MCF 10A (cell line): ENCODE data around the gene ZBTB32. TPM values are rescaled to one million over a fixed set of nuclear protein-coding genes. Genes with fewer than 3 reads are reported as not detected.

Source experiments
- BruUV-seq: library from RNA; stranded (reverse); fragments of 400-500 nt; replicated peaks from 2 replicates; lab custom pipeline; 2021; lab: Mats Ljungman, UMichigan
- CTCF ChIA-PET: fragments of 300-600 bp; sonication (Branson Sonifier 250); formaldehyde crosslinking; extraction: SDS; loops from one replicate; lab custom pipeline; 2021; ENCODE audit warnings: antibody characterized with exemption, inconsistent platforms; lab: Yijun Ruan, JAX
- POLR2A ChIA-PET: fragments of 300-600, 350-650 bp; sonication (Branson Sonifier 250); formaldehyde crosslinking; extraction: SDS; loops from one replicate; lab custom pipeline; 2020; ENCODE audit warnings: antibody characterized with exemption, inconsistent platforms; lab: Yijun Ruan, JAX
- DNase-seq: peaks from one replicate; pipeline ENCODE4 v3.0.0-alpha.2; 2018; ENCODE audit not compliant: unreplicated experiment
- H3K27ac Mint-ChIP-seq: one replicate; pipeline ENCODE4 v1.8.0; 2022; ENCODE audit warnings: mild to moderate bottlenecking, low read depth, mixed read lengths; ENCODE audit not compliant: unreplicated experiment
- H3K27me3 Mint-ChIP-seq: one replicate; pipeline ENCODE4 v1.8.0; 2022; ENCODE audit warnings: mixed read lengths; ENCODE audit not compliant: insufficient read depth, unreplicated experiment
- H3K36me3 Mint-ChIP-seq: one replicate; pipeline ENCODE4 v1.8.0; 2022; ENCODE audit warnings: mild to moderate bottlenecking, moderate library complexity, mixed read lengths; ENCODE audit not compliant: insufficient read depth, unreplicated experiment
- H3K4me1 Mint-ChIP-seq: one replicate; pipeline ENCODE4 v1.8.0; 2022; ENCODE audit warnings: mixed read lengths; ENCODE audit not compliant: insufficient read depth, unreplicated experiment
- H3K4me3 Mint-ChIP-seq: one replicate; pipeline ENCODE4 v1.8.0; 2022; ENCODE audit warnings: mild to moderate bottlenecking, moderate library complexity, mixed read lengths; ENCODE audit not compliant: unreplicated experiment
- H3K9me3 Mint-ChIP-seq: one replicate; pipeline ENCODE4 v1.8.0; 2022; ENCODE audit warnings: mixed read lengths; ENCODE audit not compliant: unreplicated experiment
- intact Hi-C: fragments of 100-400 bp; cut with micrococcal nuclease; formaldehyde crosslinking; loops from 2 replicates; pipeline ENCODE4 v1.14.1; 2022
- total RNA-seq: library from RNA; stranded (reverse); gene quantifications from 2 replicates; pipeline ENCODE4 v1.2.3, GENCODE V29; 2022
- TF ChIP-seq, protein P1 (sequence below): fragments of 200-600 bp; IDR thresholded peaks from one replicate; pipeline ENCODE4 v1.8.0; 2022; ENCODE audit warnings: antibody characterized with exemption, mild to moderate bottlenecking; ENCODE audit not compliant: unreplicated experiment

The ZBTB32 gene
- total RNA-seq, 1 experiment from 2014 or later, result not detected

DNA sequence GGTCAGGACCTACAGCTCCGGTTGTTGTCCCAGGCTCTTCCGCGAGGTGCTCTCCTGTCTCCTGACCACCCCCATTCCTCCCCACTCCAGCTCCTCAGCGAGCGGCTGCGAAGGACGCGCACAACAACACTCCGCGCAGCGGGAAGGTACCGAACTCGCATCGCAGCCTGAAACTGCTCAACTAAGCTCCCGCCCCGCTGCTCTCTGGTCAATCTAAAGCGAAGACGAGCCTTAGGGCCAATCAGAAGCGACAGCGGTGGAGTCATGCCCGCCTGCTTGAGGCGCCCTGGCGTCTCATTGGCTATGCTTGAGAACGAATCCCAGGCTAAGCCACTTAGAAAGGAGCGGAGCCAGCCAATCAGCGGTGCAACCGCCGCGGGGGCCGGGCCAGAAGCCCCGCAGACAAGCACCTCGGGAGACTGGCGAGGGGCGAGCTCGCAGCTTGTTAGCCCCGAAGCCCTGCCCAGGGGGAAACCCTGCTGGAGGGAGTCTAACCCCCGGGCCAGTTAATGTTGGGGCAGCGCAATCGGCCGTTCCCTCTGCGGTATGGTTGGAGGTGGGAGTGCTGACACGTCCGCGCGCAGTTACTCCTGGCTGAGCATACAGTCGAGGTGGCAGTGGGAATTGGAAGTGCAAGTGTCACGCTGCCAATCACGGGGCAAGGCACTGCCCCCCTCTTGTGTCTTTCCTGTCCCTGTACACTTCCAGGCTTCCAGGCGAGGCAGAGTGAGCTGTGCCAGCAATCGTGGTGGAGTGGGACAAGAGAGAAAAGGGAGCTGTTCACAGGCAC, 1.9 kb upstream of the ZBTB32 start:
- H3K27ac Mint-ChIP-seq, result peak overlapping the region; percentile 37
- CTCF ChIA-PET, result interaction anchor here (0.5 to 2.2 kb wide), 5 partner anchors 8 to 234 kb away, joined by 3 to 7 read pairs (median 4); no protein-coding TSS in a partner anchor
- intact Hi-C loops, result no loop called here

DNA sequence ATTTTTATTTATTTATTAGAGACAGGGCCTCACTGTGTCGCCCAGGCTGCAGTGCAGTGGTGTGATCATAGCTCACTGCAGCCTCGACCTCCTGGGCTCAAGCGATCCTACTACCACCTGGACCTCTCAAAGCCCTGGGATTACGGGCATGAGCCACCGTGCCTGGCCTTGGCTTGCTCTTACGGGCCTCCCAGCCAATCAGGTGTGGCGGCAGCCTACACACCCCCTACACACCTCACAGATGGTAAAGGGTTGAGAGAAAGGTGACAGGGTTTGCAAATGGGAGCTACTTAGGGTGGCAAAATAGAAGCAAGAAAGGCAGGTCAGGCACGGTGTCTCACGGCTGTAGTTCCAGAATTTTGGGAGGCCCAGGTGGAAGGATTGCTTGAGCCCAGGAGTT, 1.0 kb upstream of the ZBTB32 start:
- H3K9me3 Mint-ChIP-seq, result no peaks in the 10 kb centered on the region
- TF ChIP-seq, protein P1, sequence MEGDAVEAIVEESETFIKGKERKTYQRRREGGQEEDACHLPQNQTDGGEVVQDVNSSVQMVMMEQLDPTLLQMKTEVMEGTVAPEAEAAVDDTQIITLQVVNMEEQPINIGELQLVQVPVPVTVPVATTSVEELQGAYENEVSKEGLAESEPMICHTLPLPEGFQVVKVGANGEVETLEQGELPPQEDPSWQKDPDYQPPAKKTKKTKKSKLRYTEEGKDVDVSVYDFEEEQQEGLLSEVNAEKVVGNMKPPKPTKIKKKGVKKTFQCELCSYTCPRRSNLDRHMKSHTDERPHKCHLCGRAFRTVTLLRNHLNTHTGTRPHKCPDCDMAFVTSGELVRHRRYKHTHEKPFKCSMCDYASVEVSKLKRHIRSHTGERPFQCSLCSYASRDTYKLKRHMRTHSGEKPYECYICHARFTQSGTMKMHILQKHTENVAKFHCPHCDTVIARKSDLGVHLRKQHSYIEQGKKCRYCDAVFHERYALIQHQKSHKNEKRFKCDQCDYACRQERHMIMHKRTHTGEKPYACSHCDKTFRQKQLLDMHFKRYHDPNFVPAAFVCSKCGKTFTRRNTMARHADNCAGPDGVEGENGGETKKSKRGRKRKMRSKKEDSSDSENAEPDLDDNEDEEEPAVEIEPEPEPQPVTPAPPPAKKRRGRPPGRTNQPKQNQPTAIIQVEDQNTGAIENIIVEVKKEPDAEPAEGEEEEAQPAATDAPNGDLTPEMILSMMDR, result no peak
- intact Hi-C loops, result no loop called here
- peaks cover 5% of the 10 kb centered on the region for H3K4me1 Mint-ChIP-seq
- BruUV-seq, result no TSS peak
- no peaks in the 10 kb centered on the region for H3K27me3 Mint-ChIP-seq
- H3K4me3 Mint-ChIP-seq, result peak overlapping the region; percentile 79
- H3K36me3 Mint-ChIP-seq, result no peaks in the 10 kb centered on the region
- no peak for DNase-seq
- H3K27ac Mint-ChIP-seq, result no peak overlapping the region
- CTCF ChIA-PET, result interaction anchor here (0.5 to 2.2 kb wide), 4 partner anchors 9 to 235 kb away, joined by 3 to 7 read pairs (median 4); no protein-coding TSS in a partner anchor
- POLR2A ChIA-PET, result interaction anchor here (0.6 to 2.3 kb wide), 3 partner anchors 55 to 436 kb away, joined by 3 to 10 read pairs (median 4); partner anchors contain the start of gene COX6B1

More for the DNA sequence above, 1.9 kb upstream of the ZBTB32 start:
- H3K9me3 Mint-ChIP-seq, result no peaks in the 10 kb centered on the region
- H3K36me3 Mint-ChIP-seq, result no peaks in the 10 kb centered on the region
- H3K4me1 Mint-ChIP-seq, result peaks cover 5% of the 10 kb centered on the region
- peak overlapping the region; percentile 79 for H3K4me3 Mint-ChIP-seq
- BruUV-seq, result no TSS peak
- POLR2A ChIA-PET, result interaction anchor here (1.0 to 2.3 kb wide), 2 partner anchors 54 to 58 kb away, joined by 4 to 10 read pairs; partner anchors contain the start of gene COX6B1
- TF ChIP-seq, protein P1, result no peak
- peak; percentile 98 for DNase-seq
- H3K27me3 Mint-ChIP-seq, result no peaks in the 10 kb centered on the region

DNA sequence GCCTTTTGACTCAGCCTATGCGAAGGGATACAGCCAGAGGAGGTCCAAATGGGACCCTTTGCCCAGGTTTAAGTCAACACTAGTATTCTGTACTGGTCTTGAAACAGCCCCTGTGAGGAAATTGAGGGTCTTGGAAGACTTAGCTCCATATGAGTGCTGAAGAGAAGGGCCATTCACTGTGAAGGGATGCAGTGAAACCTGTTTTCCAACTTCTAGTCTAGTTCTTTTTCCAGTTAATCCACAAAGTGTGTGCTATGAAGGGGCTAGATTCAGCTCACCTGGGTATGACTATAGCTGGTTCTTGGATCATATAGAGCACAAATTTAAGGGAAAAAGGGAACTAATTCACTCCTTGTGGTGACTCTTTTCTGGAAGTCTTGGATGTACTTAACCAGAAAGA, 4.0 kb downstream of the ZBTB32 start:
- POLR2A ChIA-PET, result no interaction called here
- no peaks in the 10 kb centered on the region for H3K27me3 Mint-ChIP-seq
- peaks cover 4% of the 10 kb centered on the region for H3K4me1 Mint-ChIP-seq
- H3K4me3 Mint-ChIP-seq, result no peak overlapping the region
- DNase-seq, result no peak
- H3K36me3 Mint-ChIP-seq, result no peaks in the 10 kb centered on the region
- H3K27ac Mint-ChIP-seq, result no peak overlapping the region
- intact Hi-C loops, result no loop called here
- no TSS peak for BruUV-seq
- CTCF ChIA-PET, result interaction anchor here (0.7 to 1.7 kb wide), 5 partner anchors 12 to 224 kb away, joined by 3 to 5 read pairs (median 3); no protein-coding TSS in a partner anchor
- no peaks in the 10 kb centered on the region for H3K9me3 Mint-ChIP-seq
- TF ChIP-seq, protein P1, result no peak
